H1 (cell line): ENCODE measurements around the gene RPL7L1. TPM values are rescaled to one million over a fixed set of nuclear protein-coding genes. Genes with fewer than 3 reads are reported as not detected.

Source experiments
- CTCF ChIA-PET: fragments of 300-600 bp; sonication (Branson Sonifier 250); formaldehyde crosslinking; loops from one replicate; lab custom pipeline; 2021; ENCODE audit not compliant: partially characterized antibody; lab: Charles Lee
- POLR2A ChIA-PET: fragments of 300-600 bp; sonication (Branson Sonifier 250); formaldehyde crosslinking; loops from one replicate; lab custom pipeline; 2021; ENCODE audit warnings: inconsistent platforms; ENCODE audit not compliant: partially characterized antibody; lab: Charles Lee
- DNase-seq, 2 experiments: peaks; one replicate each; pipeline versions ENCODE4 v3.0.0 to v3.0.0-alpha.2; 2010 to 2022; ENCODE audit warnings: low spot score in 2 of 2, low read depth in 1 of 2, mixed read lengths in 1 of 2
- FAIRE-seq: peaks from 2 replicates; lab custom pipeline; 2011; peaks lifted over from hg19 to GRCh38; lab: Jason Lieb, UNC
- H2AFZ ChIP-seq: 2 replicates; pipeline ENCODE4 v1.8.1; 2012; ENCODE audit warnings: low read length, inconsistent platforms
- H2AK5ac ChIP-seq: 2 replicates; pipeline ENCODE4 v1.6.1; 2013; ENCODE audit warnings: low read depth, low read length
- H2BK120ac ChIP-seq: replicated peaks from 2 replicates; pipeline ENCODE3; 2013; ENCODE audit warnings: low read depth, low read length, inconsistent platforms
- H2BK12ac ChIP-seq: 2 replicates; pipeline ENCODE4 v1.6.1; 2013; ENCODE audit warnings: low read depth, low read length
- H2BK15ac ChIP-seq: 2 replicates; pipeline ENCODE4 v1.6.1; 2013; ENCODE audit warnings: low read length
- H2BK20ac ChIP-seq: 2 replicates; pipeline ENCODE4 v1.6.1; 2013; ENCODE audit warnings: low read length
- H2BK5ac ChIP-seq: 2 replicates; pipeline ENCODE4 v1.6.1; 2013; ENCODE audit warnings: low read depth, low read length
- H3K14ac ChIP-seq: 2 replicates; pipeline ENCODE4 v1.6.1; 2013; ENCODE audit warnings: inconsistent platforms; ENCODE audit not compliant: insufficient read length
- H3K18ac ChIP-seq: 2 replicates; pipeline ENCODE4 v1.6.1; 2013; ENCODE audit warnings: low read length; ENCODE audit errors: extremely low read depth
- H3K23ac ChIP-seq: 2 replicates; pipeline ENCODE4 v1.6.1; 2013; ENCODE audit warnings: inconsistent platforms; ENCODE audit not compliant: insufficient read length
- H3K23me2 ChIP-seq: 2 replicates; pipeline ENCODE4 v1.6.1; 2013; ENCODE audit warnings: low read depth, low read length
- H3K27ac ChIP-seq: 2 replicates; pipeline ENCODE4 v1.6.1; 2011; ENCODE audit warnings: low read depth, low read length, inconsistent platforms
- H3K27me3 ChIP-seq, 4 experiments: replicated peaks in 1 of 4; 1 replicate in 1 of 4; 2 replicates in 3 of 4; pipeline versions ENCODE4 v1.6.1 to v1.8.1; 2011 to 2013; ENCODE audit warnings: low read length in 3 of 4, mild to moderate bottlenecking in 3 of 4, inconsistent platforms in 2 of 4, mixed read lengths in 2 of 4, moderate library complexity in 1 of 4; ENCODE audit not compliant: control insufficient read depth in 3 of 4, insufficient read depth in 3 of 4; ENCODE audit errors: extremely low read depth in 1 of 4
- H3K36me3 ChIP-seq, 4 experiments: 2 replicates each; pipeline versions ENCODE4 v1.6.1 to v1.8.1; 2011 to 2013; ENCODE audit warnings: mild to moderate bottlenecking in 4 of 4, low read length in 3 of 4, moderate library complexity in 2 of 4, control low read depth in 1 of 4, inconsistent platforms in 1 of 4; ENCODE audit not compliant: insufficient read depth in 4 of 4, control insufficient read depth in 2 of 4
- H3K4ac ChIP-seq: replicated peaks from 2 replicates; pipeline ENCODE3; 2013; ENCODE audit warnings: low read length, low read depth, mixed read lengths, inconsistent platforms; ENCODE audit not compliant: insufficient read length
- H3K4me1 ChIP-seq, 4 experiments: replicated peaks in 1 of 4; 1 replicate in 1 of 4; 2 replicates in 3 of 4; pipeline versions ENCODE4 v1.6.1 to v1.8.1; 2011 to 2013; ENCODE audit warnings: low read length in 3 of 4, inconsistent platforms in 2 of 4, mixed read lengths in 1 of 4; ENCODE audit not compliant: insufficient read depth in 4 of 4, control insufficient read depth in 3 of 4
- H3K4me2 ChIP-seq, 2 experiments: 2 replicates each; pipeline versions ENCODE4 v1.6.1 to v1.8.1; 2011 to 2013; ENCODE audit warnings: low read depth in 2 of 2, low read length in 2 of 2, control low read depth in 1 of 2, inconsistent platforms in 1 of 2, mild to moderate bottlenecking in 1 of 2; ENCODE audit not compliant: insufficient read depth in 1 of 2
- H3K4me3 ChIP-seq, 4 experiments: fragments of 200-600, 300-600 bp in 1 of 4; sonication (generic), shearing (Covaris generic), sonication (Bioruptor Twin) in 1 of 4; 2 replicates each; pipeline versions ENCODE4 v1.5.1 to v1.8.1; 2011 to 2016; ENCODE audit warnings: low read length in 4 of 4, low read depth in 3 of 4, control low read depth in 2 of 4, inconsistent platforms in 2 of 4, mild to moderate bottlenecking in 2 of 4, mixed read lengths in 1 of 4, moderate library complexity in 1 of 4; ENCODE audit not compliant: insufficient read depth in 2 of 4; ENCODE audit errors: extremely low read depth in 1 of 4
- H3K56ac ChIP-seq: replicated peaks from 2 replicates; pipeline ENCODE3; 2013; ENCODE audit warnings: low read depth, mild to moderate bottlenecking, mixed read lengths, low read length, inconsistent platforms; ENCODE audit not compliant: insufficient read length
- H3K79me1 ChIP-seq: 2 replicates; pipeline ENCODE4 v1.6.1; 2013; ENCODE audit warnings: low read depth, low read length, control low read depth
- H3K79me2 ChIP-seq, 2 experiments: 2 replicates each; pipeline versions ENCODE4 v1.6.1 to v1.8.1; 2012 to 2013; ENCODE audit warnings: low read length in 2 of 2, mild to moderate bottlenecking in 2 of 2, inconsistent platforms in 1 of 2; ENCODE audit not compliant: insufficient read depth in 2 of 2, control insufficient read depth in 1 of 2
- H3K9ac ChIP-seq, 4 experiments: replicated peaks in 1 of 4; 1 replicate in 1 of 4; 2 replicates in 3 of 4; pipeline versions ENCODE4 v1.6.1 to v1.8.1; 2011 to 2013; ENCODE audit warnings: low read depth in 3 of 4, low read length in 3 of 4, control low read depth in 2 of 4, mild to moderate bottlenecking in 2 of 4, moderate library complexity in 2 of 4, inconsistent platforms in 1 of 4; ENCODE audit errors: extremely low read depth in 1 of 4
- H3K9me3 ChIP-seq, 2 experiments: 2 replicates each; pipeline versions ENCODE4 v1.6.1 to v1.8.1; 2012 to 2013; ENCODE audit warnings: mild to moderate bottlenecking in 2 of 2, moderate library complexity in 2 of 2, control low read depth in 1 of 2, inconsistent platforms in 1 of 2, low read depth in 1 of 2, low read length in 1 of 2, mixed read lengths in 1 of 2; ENCODE audit not compliant: insufficient read depth in 2 of 2
- H4K20me1 ChIP-seq, 2 experiments: replicated peaks in 1 of 2; 2 replicates each; pipeline versions ENCODE3 to v1.8.1; 2011 to 2013; ENCODE audit warnings: inconsistent platforms in 2 of 2, low read length in 2 of 2, mild to moderate bottlenecking in 1 of 2; ENCODE audit not compliant: insufficient read depth in 2 of 2, control insufficient read depth in 1 of 2
- H4K5ac ChIP-seq: 2 replicates; pipeline ENCODE4 v1.6.1; 2013; ENCODE audit warnings: low read length, low read depth, mixed read lengths, inconsistent platforms; ENCODE audit not compliant: insufficient read length
- H4K8ac ChIP-seq: 2 replicates; pipeline ENCODE4 v1.8.0; 2013; ENCODE audit warnings: mild to moderate bottlenecking, moderate library complexity, low read length, inconsistent platforms; ENCODE audit not compliant: insufficient read depth; ENCODE audit errors: extremely low read depth
- H4K91ac ChIP-seq: replicated peaks from 2 replicates; pipeline ENCODE3; 2013; ENCODE audit warnings: low read length, mixed read lengths, inconsistent platforms; ENCODE audit not compliant: insufficient read length
- BACH1 ChIP-seq: IDR thresholded peaks from 2 replicates; pipeline ENCODE4 v1.6.1; 2012; ENCODE audit warnings: low read length, improper control_type of control experiment
- BCL11A ChIP-seq, 2 experiments: IDR thresholded peaks; one replicate each; pipeline ENCODE4 v1.6.1; 2011; ENCODE audit warnings: low read depth in 2 of 2, low read length in 2 of 2, mild to moderate bottlenecking in 2 of 2
- GABPA ChIP-seq: IDR thresholded peaks from 2 replicates; pipeline ENCODE4 v1.6.1; 2011; ENCODE audit warnings: mild to moderate bottlenecking, low read length, moderate library complexity, borderline replicate concordance; ENCODE audit not compliant: insufficient read depth
- POU5F1 ChIP-seq: IDR thresholded peaks from 2 replicates; pipeline ENCODE4 v1.6.1; 2011; ENCODE audit warnings: low read depth, mild to moderate bottlenecking, low read length, moderate library complexity
- SIN3A ChIP-seq, 2 experiments: IDR thresholded peaks in 1 of 2; conservative IDR thresholded peaks in 1 of 2; 2 replicates each; pipeline ENCODE4 v1.6.1; 2011 to 2012; ENCODE audit warnings: low read length in 2 of 2, improper control_type of control experiment in 1 of 2, low read depth in 1 of 2, mild to moderate bottlenecking in 1 of 2
- SP1 ChIP-seq: IDR thresholded peaks from 2 replicates; pipeline ENCODE4 v1.6.1; 2011; ENCODE audit warnings: low read depth, low read length
- SRF ChIP-seq: IDR thresholded peaks from 2 replicates; pipeline ENCODE4 v1.6.1; 2011; ENCODE audit warnings: mild to moderate bottlenecking, low read depth, low read length, moderate library complexity
- USF2 ChIP-seq: IDR thresholded peaks from 2 replicates; pipeline ENCODE4 v1.6.1; 2011; ENCODE audit warnings: low read length, improper control_type of control experiment
- YY1 ChIP-seq: IDR thresholded peaks from 2 replicates; pipeline ENCODE4 v1.6.1; 2011; ENCODE audit warnings: low read depth, mild to moderate bottlenecking, low read length
- whole genome bisulfite sequencing, 2 experiments: shearing (Covaris generic) in 1 of 2; methylation state at CpG; one replicate each; pipeline versions ENCODE4 v1.1.6 to v1.1.7; 2013 to 2015; ENCODE audit warnings: low lambda C conversion rate in 2 of 2, mixed read lengths in 2 of 2, inconsistent platforms in 1 of 2, low coverage in 1 of 2, missing lambda C conversion rate in 1 of 2; ENCODE audit not compliant: insufficient replicate concordance in 2 of 2, insufficient coverage in 1 of 2, insufficient read length in 1 of 2; ENCODE audit errors: extremely low coverage in 1 of 2, missing lambda C conversion rate in 1 of 2; 5-methylcytosine and 5-hydroxymethylcytosine counted together
- polyA plus RNA-seq, 7 experiments: library from polyadenylated mRNA; depleted of rRNA in 3 of 7; stranded (reverse) in 5 of 7; unstranded in 2 of 7; fragments of >200 nt in 5 of 7; fragments of 200-250 nt in 2 of 7; gene quantifications; 1 replicate in 5 of 7; 2 replicates in 1 of 7; 4 replicates in 1 of 7; pipeline versions ENCODE4 v1.2.1 to v1.2.3, GENCODE V29; 2011 to 2013; ENCODE audit warnings: missing spikeins in 2 of 7, mixed read lengths in 2 of 7
- total RNA-seq: library from RNA; stranded (reverse); fragmentation: NEBNext Ultra II Directional; extraction: Animal tissue kit (Norgen Biotek cat#: 25700); gene quantifications from 2 replicates; pipeline ENCODE4 v1.2.1, GENCODE V29; 2021

RPL7L1 gene
- total and polyA plus RNA-seq, 2 of the 8 experiments (the other 6 are each of a cell fraction or from before 2014, with no cell fraction given): 31.0 to 117 TPM

GRCh38 chr6:42890311-42891198 is 11.1 kb downstream of the RPL7L1 start:
- WGBS, 2 experiments: 4% methylated on average over 58 of the region's 63 CpGs; no CpG with 5 or more reads in 1 of the 2 experiments
- no peak overlapping the region for H3K23ac ChIP-seq
- TF ChIP-seq GABPA (0 out of 2 replicates have a peak, but pooled peaks have one; percentile 60), SIN3A (conservative IDR thresholded peaks at IDR 0.05 in 1 of 2, IDR thresholded peaks at IDR 0.05 in 1 of 2; ENCODE audit: low read depth in 1 of 2, low read length in 2 of 2) (peak in 1 of 2 experiments; percentile 70; a peak in 2 of 4 replicates), BACH1 (peak; percentile 46; the same call in 1 of the 2 replicates), BCL11A (IDR thresholded peaks at IDR 0.05; ENCODE audit: low read depth in 2 of 2, low read length in 2 of 2) (no peak), SP1 (peak; percentile 71; the same call in 1 of the 2 replicates), POU5F1 (no peak), SRF (no peak), USF2 (no peak), YY1 (peak; percentile 5; the same call in 1 of the 2 replicates)

More at GRCh38 chr6:42890311-42891198, 11.1 kb downstream of the RPL7L1 start:
- Histone ChIP-seq H3K79me1 (no peaks in the 10 kb centered on the region), H2BK15ac (no peak overlapping the region), H2BK120ac (no peak overlapping the region), H3K4ac (peak overlapping the region; percentile 81), H3K18ac (peak overlapping the region; percentile 96), H2BK12ac (0 out of 2 replicates have a peak overlapping the region, but pooled peaks have one; percentile 29), H4K8ac (peak overlapping the region; percentile 94), H2BK20ac (no peak overlapping the region), H2AK5ac (no peak overlapping the region), H3K27ac (peak overlapping the region; percentile 94), H3K14ac (no peak overlapping the region), H3K4me3 (peak overlapping the region; percentile 76 to 94 (median 84)), H3K56ac (peak overlapping the region; percentile 89), H3K79me2 (0 out of 4 replicates have a peak, but pooled peaks cover 0 to 3% of the 10 kb centered on the region in 2 experiments), H3K36me3 (peaks cover 4 to 18% (median 10%) of the 10 kb centered on the region in 4 experiments), H3K4me1 (peaks cover 0 to 5% (median 4%) of the 10 kb centered on the region in 4 experiments; a peak in 5 of 7 replicates), H3K9me3 (no peaks in the 10 kb centered on the region), H3K23me2 (peaks cover 4% of the 10 kb centered on the region; the same call in 1 of the 2 replicates), H4K91ac (peak overlapping the region; percentile 72), H4K5ac (peak overlapping the region; percentile 99), H2BK5ac (peak overlapping the region; percentile 97), H3K27me3 (no peaks in the 10 kb centered on the region), H4K20me1 (peaks cover 0 to 1% of the 10 kb centered on the region in 2 experiments), H3K9ac (peak overlapping the region; percentile 83 to 96 (median 93)), H3K4me2 (peak overlapping the region; percentile 74 to 97), H2AFZ (peak overlapping the region; percentile 87)
- peak; percentile 91 for DNase-seq
- CTCF ChIA-PET: interaction anchor here (0.6 to 1.0 kb wide), 5 partner anchors 8 to 787 kb away, joined by 3 read pairs; no protein-coding TSS in a partner anchor
- POLR2A ChIA-PET: interaction anchor here (0.7 to 7.0 kb wide), 27 partner anchors 9 to 449 kb away, joined by 3 to 130 read pairs (median 4); partner anchors contain the start of genes BICRAL, CNPY3, RPL7L1 and TBCC
- no peak for FAIRE-seq
